ENCODE results near the gene PGLYRP2.

The PGLYRP2 gene

GRCh38 chr19:15507068-15508034, 28.1 kb upstream of the PGLYRP2 start:
- Mint-ChIP-seq H3K9me3 (peaks cover 72% of the 10 kb centered on the region), H3K27ac (no peak overlapping the region), H3K36me3 (ENCODE audit: low read depth) (no peaks in the 10 kb centered on the region), H3K4me1 (no peaks in the 10 kb centered on the region), H3K4me3 (no peak overlapping the region), H3K27me3 (ENCODE audit: low read depth, poor library complexity) (peaks cover 4% of the 10 kb centered on the region)
- no peak for TF ChIP-seq CTCF (IDR thresholded peaks at IDR 0.05)
- DNase-seq = no peak

- no peak for DNase-seq
- Mint-ChIP-seq H3K4me3 (no peak overlapping the region), H3K36me3 (ENCODE audit: low read depth) (no peaks in the 10 kb centered on the region), H3K9me3 (peaks cover 75% of the 10 kb centered on the region), H3K27me3 (ENCODE audit: low read depth, poor library complexity) (peaks cover 4% of the 10 kb centered on the region), H3K27ac (no peak overlapping the region), H3K4me1 (no peaks in the 10 kb centered on the region)
- TF ChIP-seq CTCF (IDR thresholded peaks at IDR 0.05) = no peak
Observed at GRCh38 chr19:15506074-15506571, 26.8 kb upstream of the PGLYRP2 start.

GRCh38 chr19:15502264-15502663, 23.0 kb upstream of the PGLYRP2 start:
- Mint-ChIP-seq H3K9me3 (peaks cover 78% of the 10 kb centered on the region), H3K4me3 (no peak overlapping the region), H3K4me1 (no peaks in the 10 kb centered on the region), H3K36me3 (ENCODE audit: low read depth) (no peaks in the 10 kb centered on the region), H3K27ac (no peak overlapping the region), H3K27me3 (ENCODE audit: low read depth, poor library complexity) (peaks cover 4% of the 10 kb centered on the region)
- TF ChIP-seq CTCF (IDR thresholded peaks at IDR 0.05) = no peak
- DNase-seq = no peak

GRCh38 chr19:15501596-15501995, 22.3 kb upstream of the PGLYRP2 start:
- no peaks in the 10 kb centered on the region for H3K36me3 Mint-ChIP-seq (ENCODE audit: low read depth)
- no peaks in the 10 kb centered on the region for H3K4me1 Mint-ChIP-seq
- TF ChIP-seq CTCF (IDR thresholded peaks at IDR 0.05) = no peak
- DNase-seq = no peak
- peaks cover 4% of the 10 kb centered on the region for H3K27me3 Mint-ChIP-seq (ENCODE audit: low read depth, poor library complexity)
- no peak overlapping the region for H3K27ac Mint-ChIP-seq
- H3K9me3 Mint-ChIP-seq = peaks cover 72% of the 10 kb centered on the region
- H3K4me3 Mint-ChIP-seq = no peak overlapping the region

- peaks cover 4% of the 10 kb centered on the region for H3K36me3 Mint-ChIP-seq (ENCODE audit: low read depth)
- H3K9me3 Mint-ChIP-seq = peaks cover 60% of the 10 kb centered on the region
- TF ChIP-seq CTCF (IDR thresholded peaks at IDR 0.05) = no peak
- H3K27me3 Mint-ChIP-seq (ENCODE audit: low read depth, poor library complexity) = no peaks in the 10 kb centered on the region
- no peak overlapping the region for H3K27ac Mint-ChIP-seq
- H3K4me1 Mint-ChIP-seq = no peaks in the 10 kb centered on the region
- no peak overlapping the region for H3K4me3 Mint-ChIP-seq
- no peak for DNase-seq
Observed at GRCh38 chr19:15498910-15499309, 19.6 kb upstream of the PGLYRP2 start.
